ENCODE data around the gene BIRC5.
"Not testable (repeated sequence)": the region's sequence is repeated elsewhere in the genome, so short reads cannot be mapped to it uniquely, and the experiment has no call there.

Gene BIRC5

GRCh38 chr17:78240012-78240655 is 26.1 kb downstream of the BIRC5 start:
- no peak for DNase-seq (ENCODE audit: low read depth)

GRCh38 chr17:78240839-78241238 is 26.8 kb downstream of the BIRC5 start:
- no peak for DNase-seq (ENCODE audit: low read depth)

- DNase-seq (ENCODE audit: low read depth): peak; percentile 72
These were observed 27.4 kb downstream of the BIRC5 start for GRCh38 chr17:78241277-78242023.

GRCh38 chr17:78242024-78242742 is 28.1 kb downstream of the BIRC5 start:
- no peak for DNase-seq (ENCODE audit: low read depth)

DNA sequence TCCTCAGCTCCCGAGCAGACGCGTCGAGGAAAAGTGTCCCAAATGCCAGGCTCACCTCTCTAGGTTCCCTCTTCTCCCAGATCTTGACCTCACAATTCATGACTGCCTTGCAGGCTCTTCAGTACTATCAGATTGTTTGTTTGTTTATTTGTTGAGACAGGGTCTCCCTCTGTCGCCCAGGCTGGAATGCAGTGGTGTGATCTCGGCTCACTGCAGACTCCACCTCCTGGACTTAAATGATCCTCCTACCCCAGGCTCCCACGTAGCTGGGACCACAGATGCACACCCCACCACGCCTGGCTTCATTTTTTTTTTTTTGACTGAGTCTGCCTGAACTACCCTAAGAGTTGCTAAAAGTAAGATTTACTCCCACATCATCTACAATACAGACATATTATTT is 33.3 kb downstream of the BIRC5 start:
- DNase-seq (ENCODE audit: low read depth): no peak

GRCh38 chr17:78248051-78248914 is 34.2 kb downstream of the BIRC5 start:
- no peak for DNase-seq (ENCODE audit: low read depth)

DNA sequence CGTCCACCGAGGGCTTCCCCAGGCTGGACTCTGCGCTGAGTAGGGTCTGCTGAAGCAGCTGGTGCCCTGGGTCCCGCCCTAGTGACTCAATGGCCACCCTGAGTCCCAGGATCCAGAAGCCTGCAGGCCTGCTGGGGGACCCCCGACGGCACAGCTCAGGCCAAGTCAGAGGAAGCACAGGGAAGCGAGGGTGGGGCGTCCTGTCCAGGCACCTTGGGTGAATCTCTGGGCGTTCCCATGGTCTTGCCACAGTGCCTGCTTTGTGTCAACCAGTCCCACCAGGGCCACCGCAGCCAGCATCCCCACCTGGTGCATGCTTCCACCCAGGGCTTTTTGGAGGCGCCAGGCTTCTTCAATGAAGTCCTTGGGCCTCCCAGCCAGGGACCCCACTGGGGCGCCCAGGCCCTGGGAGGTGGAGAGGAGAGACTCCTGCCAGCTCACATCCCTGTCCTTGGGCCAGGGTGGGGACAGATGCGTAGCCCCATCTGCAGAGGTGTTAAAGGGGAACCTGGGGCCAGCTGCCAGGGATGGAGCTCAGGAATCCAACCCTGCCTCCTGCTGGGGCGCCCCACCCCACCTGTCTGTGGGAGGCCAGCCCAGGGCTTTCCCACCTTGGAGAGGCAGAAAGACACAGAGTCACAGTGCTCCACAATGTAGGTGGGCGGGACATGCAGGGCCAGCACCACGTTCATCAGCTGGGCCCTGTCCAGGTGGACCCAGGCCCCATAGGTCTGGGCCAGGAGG is 35.2 kb downstream of the BIRC5 start:
- no peak for DNase-seq (ENCODE audit: low read depth)

DNA sequence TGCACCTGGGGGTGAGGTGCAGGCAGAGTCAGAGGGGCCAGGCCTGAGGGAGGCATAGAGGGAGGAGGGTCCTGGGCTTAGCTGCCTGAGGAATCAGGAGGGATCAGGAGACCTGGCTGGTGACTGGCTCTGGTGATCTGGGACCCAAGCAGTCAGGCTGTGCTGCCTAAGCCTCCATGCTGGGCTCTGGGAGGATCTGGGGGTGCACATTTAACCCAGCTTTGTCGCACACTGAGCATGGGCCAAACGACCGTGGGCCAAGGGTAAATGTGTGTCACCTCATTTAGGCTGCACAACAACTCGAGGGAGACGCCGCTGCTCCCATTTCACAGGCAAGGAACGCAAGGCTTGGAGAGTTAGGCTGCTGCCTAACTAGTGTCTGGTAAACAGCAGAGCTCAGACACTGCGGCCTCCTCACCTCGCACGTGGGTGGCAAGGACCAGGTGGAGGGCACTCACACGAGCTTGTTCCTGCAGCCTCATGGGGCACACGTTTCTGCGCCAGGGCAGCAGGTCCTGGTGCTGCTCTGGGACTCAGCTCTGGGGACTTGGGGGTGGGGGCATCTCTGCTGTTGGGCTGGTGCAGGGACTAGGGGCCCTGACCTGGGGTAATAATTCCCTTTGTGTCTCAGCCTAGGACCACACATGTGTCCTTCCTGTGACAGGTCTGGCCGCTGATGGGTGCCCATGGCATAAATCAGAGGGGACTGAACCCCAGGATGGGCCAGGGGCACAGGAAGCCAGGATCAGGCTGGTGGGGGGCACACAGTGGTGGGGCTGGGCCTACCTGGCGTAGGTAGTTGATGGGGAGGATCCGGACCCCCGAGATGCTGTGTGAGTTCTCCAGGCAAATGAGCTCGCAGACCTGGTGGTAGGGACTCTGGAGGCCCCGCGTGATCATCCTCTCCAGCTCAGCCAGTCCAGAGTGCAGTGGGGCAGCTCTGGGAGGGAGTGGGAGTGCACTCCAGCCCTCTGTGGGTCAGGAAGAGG is 36.1 kb downstream of the BIRC5 start:
- no peak for DNase-seq (ENCODE audit: low read depth)

DNA sequence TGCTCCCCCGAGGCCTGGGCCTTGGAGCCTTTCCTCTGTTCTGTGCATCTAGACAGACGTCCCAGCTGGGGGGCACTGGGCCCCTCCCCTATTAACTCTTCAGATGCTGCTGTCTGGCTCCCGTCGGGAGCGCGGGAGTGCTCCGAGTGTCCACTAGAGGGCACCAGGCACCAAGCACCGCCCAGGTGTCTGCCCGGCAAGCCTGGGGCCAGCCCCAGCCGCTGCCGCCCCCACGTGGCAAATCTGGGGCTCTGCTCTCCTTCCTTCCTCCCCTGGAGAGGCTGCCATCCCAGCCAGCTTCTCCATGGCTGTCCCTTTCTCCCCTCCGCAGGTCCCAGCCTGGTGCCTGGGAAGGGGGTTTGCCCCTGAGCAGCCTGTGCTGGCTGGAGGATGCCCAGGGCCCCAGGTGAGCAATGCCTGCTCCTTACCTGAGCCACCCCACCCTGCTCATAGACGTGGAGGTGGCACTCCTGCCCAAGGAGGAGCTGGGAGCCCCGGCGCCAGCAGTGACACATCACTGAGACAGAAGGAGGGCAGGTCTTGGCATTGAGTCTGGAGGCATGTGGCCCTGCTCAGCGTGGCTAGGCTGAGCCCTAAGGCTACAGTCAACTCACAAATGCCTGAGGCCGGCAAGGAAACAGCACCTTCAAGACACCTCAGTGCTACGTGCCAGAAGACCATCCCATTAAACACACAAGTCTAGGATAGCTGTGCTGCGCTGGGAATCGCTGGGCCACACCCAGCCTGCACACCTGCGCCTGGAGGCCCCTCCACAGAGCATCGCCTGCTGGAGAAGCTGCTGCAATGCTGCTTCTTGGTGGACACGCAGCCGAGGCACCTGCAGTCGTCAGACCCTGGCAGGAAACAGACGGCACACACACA is 37.1 kb downstream of the BIRC5 start:
- peak; percentile 79 for DNase-seq (ENCODE audit: low read depth)

- DNase-seq (ENCODE audit: low read depth): no peak
These were observed 37.7 kb downstream of the BIRC5 start for GRCh38 chr17:78251773-78252103.

- DNase-seq (ENCODE audit: low read depth): no peak
These were observed 38.1 kb downstream of the BIRC5 start for GRCh38 chr17:78252111-78252634.

GRCh38 chr17:78252701-78253635 is 38.9 kb downstream of the BIRC5 start:
- no peak for DNase-seq (ENCODE audit: low read depth)

- DNase-seq (ENCODE audit: low read depth): not testable (repeated sequence)
These were observed 39.5 kb downstream of the BIRC5 start for GRCh38 chr17:78253636-78253945.

GRCh38 chr17:78253946-78254672 is 40.1 kb downstream of the BIRC5 start:
- peak; percentile 84 for DNase-seq (ENCODE audit: low read depth)

DNA sequence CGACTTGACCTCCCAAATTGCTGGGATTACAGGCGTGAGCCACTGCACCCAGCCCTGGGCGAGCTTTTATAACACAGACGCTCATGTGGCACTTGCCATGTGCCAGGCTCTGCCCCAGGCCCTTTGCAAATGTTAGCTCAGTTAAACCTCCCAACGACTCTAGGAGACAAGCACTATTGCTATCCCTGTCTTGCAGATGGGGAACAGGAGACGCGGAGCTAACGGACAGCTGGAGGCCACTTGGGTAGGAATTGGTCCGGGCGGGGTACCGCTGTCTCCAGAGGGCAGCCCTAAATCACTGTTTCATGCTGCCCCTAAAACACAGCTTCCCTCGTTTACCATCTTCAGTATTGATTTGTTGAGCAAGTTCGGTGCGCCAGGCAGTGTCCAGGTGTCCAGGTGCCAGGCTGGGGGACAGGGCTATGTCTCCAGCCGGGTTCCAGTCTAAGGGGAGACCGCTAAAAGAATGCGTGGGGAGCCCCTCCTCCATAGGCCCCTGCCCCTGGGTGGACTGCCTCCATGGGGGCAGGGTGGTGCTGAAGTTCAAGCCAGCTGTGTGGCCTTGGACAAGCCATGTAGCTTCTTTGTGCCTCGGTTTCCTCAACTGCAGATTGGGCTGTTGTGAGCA is 41.1 kb downstream of the BIRC5 start:
- no peak for DNase-seq (ENCODE audit: low read depth)

- no peak for DNase-seq (ENCODE audit: low read depth)
These were observed 42.1 kb downstream of the BIRC5 start for GRCh38 chr17:78255953-78256706.
